Measurements from ENCODE around the gene ST6GAL1. TPM values are rescaled to one million over a fixed set of nuclear protein-coding genes. Genes with fewer than 3 reads are reported as not detected.

The ST6GAL1 gene
- total RNA-seq, 1 donor from 2014 or later = 74.0 TPM

DNA sequence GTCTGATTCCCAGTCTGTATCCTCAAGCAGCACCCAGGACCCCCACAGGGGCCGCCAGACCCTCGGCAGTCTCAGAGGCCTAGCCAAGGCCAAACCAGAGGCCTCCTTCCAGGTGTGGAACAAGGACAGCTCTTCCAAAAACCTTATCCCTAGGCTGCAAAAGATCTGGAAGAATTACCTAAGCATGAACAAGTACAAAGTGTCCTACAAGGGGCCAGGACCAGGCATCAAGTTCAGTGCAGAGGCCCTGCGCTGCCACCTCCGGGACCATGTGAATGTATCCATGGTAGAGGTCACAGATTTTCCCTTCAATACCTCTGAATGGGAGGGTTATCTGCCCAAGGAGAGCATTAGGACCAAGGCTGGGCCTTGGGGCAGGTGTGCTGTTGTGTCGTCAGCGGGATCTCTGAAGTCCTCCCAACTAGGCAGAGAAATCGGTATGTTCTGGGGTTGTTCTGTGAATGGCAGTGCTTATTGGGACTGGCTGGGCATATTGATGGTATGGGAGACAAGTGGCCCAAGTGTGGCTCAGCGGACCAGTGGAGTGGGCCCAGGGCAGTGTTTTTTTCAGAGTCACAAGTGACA is 112.6 kb downstream of the ST6GAL1 start:
- H3K27me3 Mint-ChIP-seq = no peaks in the 10 kb centered on the region
- H3K9me3 Mint-ChIP-seq (ENCODE audit: low read depth) = peaks cover 4% of the 10 kb centered on the region
- no peak overlapping the region for H3K27ac Mint-ChIP-seq
- TF ChIP-seq, protein P1, sequence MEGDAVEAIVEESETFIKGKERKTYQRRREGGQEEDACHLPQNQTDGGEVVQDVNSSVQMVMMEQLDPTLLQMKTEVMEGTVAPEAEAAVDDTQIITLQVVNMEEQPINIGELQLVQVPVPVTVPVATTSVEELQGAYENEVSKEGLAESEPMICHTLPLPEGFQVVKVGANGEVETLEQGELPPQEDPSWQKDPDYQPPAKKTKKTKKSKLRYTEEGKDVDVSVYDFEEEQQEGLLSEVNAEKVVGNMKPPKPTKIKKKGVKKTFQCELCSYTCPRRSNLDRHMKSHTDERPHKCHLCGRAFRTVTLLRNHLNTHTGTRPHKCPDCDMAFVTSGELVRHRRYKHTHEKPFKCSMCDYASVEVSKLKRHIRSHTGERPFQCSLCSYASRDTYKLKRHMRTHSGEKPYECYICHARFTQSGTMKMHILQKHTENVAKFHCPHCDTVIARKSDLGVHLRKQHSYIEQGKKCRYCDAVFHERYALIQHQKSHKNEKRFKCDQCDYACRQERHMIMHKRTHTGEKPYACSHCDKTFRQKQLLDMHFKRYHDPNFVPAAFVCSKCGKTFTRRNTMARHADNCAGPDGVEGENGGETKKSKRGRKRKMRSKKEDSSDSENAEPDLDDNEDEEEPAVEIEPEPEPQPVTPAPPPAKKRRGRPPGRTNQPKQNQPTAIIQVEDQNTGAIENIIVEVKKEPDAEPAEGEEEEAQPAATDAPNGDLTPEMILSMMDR (IDR thresholded peaks at IDR 0.05; ENCODE audit: unreplicated experiment) = no peak
- no peak for DNase-seq (ENCODE audit: low spot score, unreplicated experiment)
- H3K36me3 Mint-ChIP-seq (ENCODE audit: insufficient read depth) = peaks cover 30% of the 10 kb centered on the region
- H3K4me3 Mint-ChIP-seq (ENCODE audit: low read depth) = no peak overlapping the region
- H3K4me1 Mint-ChIP-seq (ENCODE audit: low read depth) = peaks cover 16% of the 10 kb centered on the region

DNA sequence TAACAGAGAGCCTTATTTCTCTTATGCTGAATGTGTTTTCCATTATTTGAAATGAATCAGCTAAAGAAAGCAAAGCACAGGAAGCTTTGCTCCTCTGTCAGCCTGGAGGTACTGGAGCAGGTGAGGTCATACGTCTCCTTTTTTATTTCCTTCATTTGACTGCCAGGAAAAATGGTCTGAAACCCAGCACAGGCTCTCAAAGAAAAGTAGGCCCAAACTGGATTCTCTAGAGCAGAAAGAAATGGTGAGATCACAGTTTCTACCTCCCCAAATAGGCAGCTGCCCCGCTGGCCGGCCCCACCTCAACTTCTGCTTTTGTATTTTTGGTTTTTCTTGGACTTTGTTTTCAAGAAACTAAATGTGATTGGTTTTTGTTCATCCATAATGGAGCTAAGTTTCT is 113.9 kb downstream of the ST6GAL1 start:
- no peak for DNase-seq (ENCODE audit: low spot score, unreplicated experiment)
- Mint-ChIP-seq H3K4me1 (ENCODE audit: low read depth) (peaks cover 10% of the 10 kb centered on the region), H3K9me3 (ENCODE audit: low read depth) (peaks cover 4% of the 10 kb centered on the region), H3K36me3 (ENCODE audit: insufficient read depth) (peaks cover 35% of the 10 kb centered on the region), H3K27ac (peak overlapping the region; percentile 88), H3K27me3 (no peaks in the 10 kb centered on the region), H3K4me3 (ENCODE audit: low read depth) (no peak overlapping the region)
- TF ChIP-seq, protein P1 (IDR thresholded peaks at IDR 0.05; ENCODE audit: unreplicated experiment) = no peak

DNA sequence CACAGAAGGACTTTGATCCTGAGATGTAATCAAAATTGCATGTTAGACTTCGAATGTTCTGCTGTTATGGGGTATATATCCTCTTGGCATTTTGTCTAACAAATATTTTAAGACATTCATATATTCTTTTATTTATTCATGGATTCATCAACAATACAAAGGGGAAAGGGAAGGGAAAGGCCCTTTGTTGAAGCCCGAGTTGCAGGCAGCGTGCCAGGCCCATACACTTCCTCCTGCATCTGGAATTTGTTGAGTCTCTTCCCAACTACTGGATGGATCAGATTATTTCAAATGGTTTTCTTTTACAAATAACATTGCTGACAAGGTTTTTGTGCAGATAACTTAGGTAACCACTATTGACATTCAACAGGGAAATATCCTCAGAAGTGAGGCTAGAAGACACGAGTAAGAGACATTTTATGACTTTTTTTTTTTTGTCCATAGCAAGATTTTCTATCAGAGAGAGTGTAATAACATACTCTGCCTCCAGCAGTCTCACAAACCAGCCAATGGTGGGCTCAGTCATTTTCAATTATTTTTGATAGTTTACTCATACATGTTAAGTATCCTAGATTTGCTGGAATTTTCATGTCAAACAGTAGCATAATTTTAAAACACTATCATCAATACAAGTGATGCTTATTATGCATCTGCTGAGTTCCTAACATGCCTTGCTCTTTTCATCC is 114.7 kb downstream of the ST6GAL1 start:
- H3K27me3 Mint-ChIP-seq = no peaks in the 10 kb centered on the region
- no peak for DNase-seq (ENCODE audit: low spot score, unreplicated experiment)
- peaks cover 38% of the 10 kb centered on the region for H3K36me3 Mint-ChIP-seq (ENCODE audit: insufficient read depth)
- TF ChIP-seq, protein P1 (IDR thresholded peaks at IDR 0.05; ENCODE audit: unreplicated experiment) = no peak
- H3K4me3 Mint-ChIP-seq (ENCODE audit: low read depth) = no peak overlapping the region
- H3K4me1 Mint-ChIP-seq (ENCODE audit: low read depth) = peaks cover 10% of the 10 kb centered on the region
- H3K27ac Mint-ChIP-seq = no peak overlapping the region
- H3K9me3 Mint-ChIP-seq (ENCODE audit: low read depth) = peaks cover 4% of the 10 kb centered on the region

DNA sequence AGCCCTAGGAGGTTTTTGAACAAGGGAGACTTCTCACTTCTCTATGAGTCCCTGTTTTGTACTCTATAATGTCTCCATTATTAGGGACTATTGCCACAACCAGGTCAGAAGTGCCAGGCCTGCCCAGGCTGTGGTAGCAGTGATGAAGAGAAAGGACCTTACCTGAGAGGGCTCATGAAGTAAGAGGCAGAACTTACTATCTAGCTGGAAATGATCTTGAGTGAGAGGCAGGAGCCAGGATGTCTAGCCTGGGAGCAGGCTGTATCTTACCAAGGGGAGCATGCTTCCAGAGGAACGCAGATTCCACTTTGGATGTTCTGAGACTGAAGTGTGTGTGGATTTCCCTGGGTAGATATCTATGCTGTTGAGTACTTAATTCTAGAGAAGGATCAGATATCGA is 115.7 kb downstream of the ST6GAL1 start:
- DNase-seq (ENCODE audit: low spot score, unreplicated experiment) = no peak
- Mint-ChIP-seq H3K9me3 (ENCODE audit: low read depth) (peaks cover 4% of the 10 kb centered on the region), H3K27ac (peak overlapping the region; percentile 5), H3K4me3 (ENCODE audit: low read depth) (no peak overlapping the region), H3K36me3 (ENCODE audit: insufficient read depth) (peaks cover 33% of the 10 kb centered on the region), H3K27me3 (no peaks in the 10 kb centered on the region), H3K4me1 (ENCODE audit: low read depth) (peaks cover 4% of the 10 kb centered on the region)
- TF ChIP-seq, protein P1 (IDR thresholded peaks at IDR 0.05; ENCODE audit: unreplicated experiment) = no peak

DNA sequence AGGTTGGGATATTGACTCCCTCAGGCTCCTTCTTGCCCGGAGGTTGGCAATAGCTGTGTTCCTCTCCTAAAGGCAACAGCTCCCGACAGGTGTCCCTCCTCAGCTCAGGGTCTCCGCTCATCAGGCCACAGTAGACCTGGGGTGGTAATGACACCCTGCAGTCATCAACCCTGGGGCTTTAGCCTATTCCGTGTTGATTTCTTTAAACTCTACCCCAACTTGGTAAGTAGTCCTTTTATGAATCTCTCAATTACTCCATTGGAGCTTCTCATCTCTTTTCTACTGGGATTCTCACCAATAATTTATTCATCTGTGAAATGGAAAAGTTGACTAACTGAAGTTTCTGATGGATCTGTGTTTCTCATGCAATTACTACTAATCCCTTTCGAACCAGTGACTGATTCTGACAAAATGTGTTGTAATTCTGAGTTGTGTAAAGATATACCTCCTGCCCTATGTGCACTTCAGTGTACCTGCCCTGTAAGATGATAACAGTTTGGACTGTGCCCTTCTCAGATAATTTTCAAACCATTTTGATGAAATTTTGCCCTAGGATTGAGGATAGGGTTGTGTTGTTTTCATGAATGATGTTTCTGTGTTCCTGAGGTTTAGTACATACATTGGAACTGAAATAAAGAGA is 119.3 kb downstream of the ST6GAL1 start:
- no peak for DNase-seq (ENCODE audit: low spot score, unreplicated experiment)
- Mint-ChIP-seq H3K4me1 (ENCODE audit: low read depth) (no peaks in the 10 kb centered on the region), H3K36me3 (ENCODE audit: insufficient read depth) (peaks cover 52% of the 10 kb centered on the region), H3K27ac (peak overlapping the region; percentile 70), H3K27me3 (no peaks in the 10 kb centered on the region), H3K4me3 (ENCODE audit: low read depth) (no peak overlapping the region), H3K9me3 (ENCODE audit: low read depth) (peaks cover 17% of the 10 kb centered on the region)
- TF ChIP-seq, protein P1 (IDR thresholded peaks at IDR 0.05; ENCODE audit: unreplicated experiment) = no peak

Data from progenitor cell of endocrine pancreas (in vitro differentiated cells).